Astrocyte (in vitro differentiated cells and primary cell): ENCODE measurements around the gene GABBR1. TPM values are rescaled to one million over a fixed set of nuclear protein-coding genes. Genes with fewer than 3 reads are reported as not detected.
A peak's percentile ranks its signal among the peaks of the same experiment; 100 is the strongest.

Experiments
- DNase-seq: peaks from one replicate; pipeline ENCODE4 v3.0.0-alpha.2; 2010; ENCODE audit warnings: low read depth
- FAIRE-seq: peaks from 2 replicates; lab custom pipeline; 2011; peaks lifted over from hg19 to GRCh38; lab: Jason Lieb, UNC
- H2AFZ ChIP-seq: 2 replicates; pipeline ENCODE4 v1.6.0; 2012; ENCODE audit warnings: low read depth, low read length, inconsistent platforms
- H3K27ac ChIP-seq: 2 replicates; pipeline ENCODE4 v1.5.1; 2011; ENCODE audit warnings: low read depth, low read length, inconsistent platforms
- H3K27me3 ChIP-seq: 2 replicates; pipeline ENCODE4 v1.6.0; 2011; ENCODE audit warnings: low read length, inconsistent platforms; ENCODE audit not compliant: insufficient read depth
- H3K36me3 ChIP-seq: 2 replicates; pipeline ENCODE4 v1.5.1; 2011; ENCODE audit warnings: low read length, inconsistent platforms; ENCODE audit not compliant: insufficient read depth
- H3K4me1 ChIP-seq: 2 replicates; pipeline ENCODE4 v1.5.1; 2011; ENCODE audit warnings: low read length, inconsistent platforms; ENCODE audit not compliant: insufficient read depth
- H3K4me2 ChIP-seq: 2 replicates; pipeline ENCODE4 v1.6.0; 2012; ENCODE audit warnings: low read length, inconsistent platforms
- H3K4me3 ChIP-seq: 2 replicates; pipeline ENCODE4 v1.5.1; 2011; ENCODE audit warnings: low read depth, mild to moderate bottlenecking, low read length, inconsistent platforms; ENCODE audit not compliant: insufficient read depth
- H3K79me2 ChIP-seq: 2 replicates; pipeline ENCODE4 v1.6.0; 2012; ENCODE audit warnings: mild to moderate bottlenecking, low read length, inconsistent platforms; ENCODE audit not compliant: insufficient read depth
- H3K9ac ChIP-seq: 2 replicates; pipeline ENCODE4 v1.6.0; 2012; ENCODE audit warnings: mild to moderate bottlenecking, low read length, inconsistent platforms
- H3K9me3 ChIP-seq: 2 replicates; pipeline ENCODE4 v1.5.1; 2012; ENCODE audit warnings: low read depth, mild to moderate bottlenecking, low read length, inconsistent platforms; ENCODE audit not compliant: insufficient read depth
- H4K20me1 ChIP-seq: 2 replicates; pipeline ENCODE4 v1.6.0; 2012; ENCODE audit warnings: low read length, inconsistent platforms; ENCODE audit not compliant: insufficient read depth
- H3K27ac Mint-ChIP-seq: one replicate; pipeline ENCODE4 v1.8.0; 2021; ENCODE audit warnings: mild to moderate bottlenecking, mixed read lengths; ENCODE audit not compliant: unreplicated experiment
- H3K27me3 Mint-ChIP-seq: one replicate; pipeline ENCODE4 v1.8.0; 2021; ENCODE audit warnings: low read depth, mixed read lengths; ENCODE audit not compliant: unreplicated experiment
- H3K36me3 Mint-ChIP-seq: one replicate; pipeline ENCODE4 v1.8.0; 2021; ENCODE audit warnings: low read depth, mixed read lengths; ENCODE audit not compliant: unreplicated experiment
- H3K4me1 Mint-ChIP-seq: one replicate; pipeline ENCODE4 v1.8.0; 2021; ENCODE audit warnings: low read depth, mixed read lengths; ENCODE audit not compliant: unreplicated experiment
- H3K4me3 Mint-ChIP-seq: one replicate; pipeline ENCODE4 v1.8.0; 2021; ENCODE audit warnings: mild to moderate bottlenecking, moderate library complexity, mixed read lengths; ENCODE audit not compliant: unreplicated experiment
- H3K9me3 Mint-ChIP-seq: one replicate; pipeline ENCODE4 v1.8.0; 2021; ENCODE audit warnings: mild to moderate bottlenecking, mixed read lengths; ENCODE audit not compliant: unreplicated experiment
- CTCF ChIP-seq: IDR thresholded peaks from 2 replicates; pipeline ENCODE4 v1.5.1; 2011; ENCODE audit warnings: low read depth, mild to moderate bottlenecking, inconsistent platforms, low read length, moderate library complexity; ENCODE audit not compliant: insufficient read depth
- EZH2 ChIP-seq: IDR thresholded peaks from 2 replicates; pipeline ENCODE4 v1.6.1; 2012; ENCODE audit warnings: mild to moderate bottlenecking, low read length, inconsistent platforms; ENCODE audit not compliant: insufficient read depth
- total RNA-seq: library from RNA; stranded (reverse); gene quantifications from 2 replicates; pipeline ENCODE4 v1.2.1, GENCODE V29; 2021

The GABBR1 gene
- total RNA-seq, 1 donor from 2014 or later, result 66.3 TPM

DNA sequence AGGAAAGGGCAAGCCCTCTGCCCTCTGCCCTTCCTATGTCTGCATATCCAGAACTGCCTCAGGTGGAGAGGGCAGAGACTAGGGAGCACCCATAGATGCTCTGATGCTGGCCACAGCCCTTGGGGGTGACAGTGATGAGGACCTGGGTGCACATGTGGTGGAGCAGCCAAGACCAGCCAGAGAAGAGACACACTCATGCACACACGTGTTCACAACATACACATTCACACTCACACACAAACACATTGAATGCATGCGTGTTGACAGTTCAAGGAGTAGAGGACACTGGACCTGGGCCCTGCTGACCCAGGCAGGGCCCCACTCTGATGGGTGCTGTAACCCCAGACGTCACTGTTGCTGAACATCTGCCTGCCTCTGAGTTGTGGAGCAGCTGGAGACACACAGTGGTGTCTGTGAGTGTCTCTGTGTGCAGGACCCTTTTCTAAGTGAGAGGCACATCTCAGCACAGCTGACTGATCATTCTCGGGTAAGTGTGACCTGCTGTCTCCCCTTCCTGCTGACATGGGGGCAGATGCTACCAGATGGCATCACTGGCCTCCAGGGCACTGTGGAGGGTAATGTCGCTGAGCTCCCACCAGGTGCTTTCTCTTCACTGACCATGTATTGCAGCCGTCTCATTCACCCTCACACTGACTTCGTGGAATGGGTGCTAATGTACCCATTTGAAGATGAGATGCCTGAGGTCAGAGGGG lies 115.1 kb downstream of the GABBR1 start:
- FAIRE-seq, result no peak
- Mint-ChIP-seq H3K27me3 (no peaks in the 10 kb centered on the region), H3K36me3 (peaks cover 2% of the 10 kb centered on the region)

GRCh38 chr6:29517245-29517644 lies 115.7 kb downstream of the GABBR1 start:
- Histone ChIP-seq H3K9ac (no peak overlapping the region), H3K4me3 (no peak overlapping the region), H2AFZ (no peak overlapping the region), H3K36me3 (no peaks in the 10 kb centered on the region), H3K79me2 (no peaks in the 10 kb centered on the region), H3K4me1 (no peaks in the 10 kb centered on the region), H3K9me3 (no peaks in the 10 kb centered on the region), H3K27ac (no peak overlapping the region), H3K4me2 (no peak overlapping the region), H3K27me3 (no peaks in the 10 kb centered on the region), H4K20me1 (no peaks in the 10 kb centered on the region)
- no peaks in the 10 kb centered on the region for H3K27me3 Mint-ChIP-seq
- H3K4me3 Mint-ChIP-seq, result no peak overlapping the region
- peaks cover 9% of the 10 kb centered on the region for H3K9me3 Mint-ChIP-seq
- peak overlapping the region; percentile 98 for H3K27ac Mint-ChIP-seq
- DNase-seq, result no peak
- TF ChIP-seq CTCF, result no peak
- TF ChIP-seq EZH2, result no peak
- no peak for FAIRE-seq
- H3K4me1 Mint-ChIP-seq, result peaks cover 8% of the 10 kb centered on the region
- peaks cover 2% of the 10 kb centered on the region for H3K36me3 Mint-ChIP-seq

More for the DNA sequence above, 115.1 kb downstream of the GABBR1 start:
- Mint-ChIP-seq H3K9me3 (peaks cover 12% of the 10 kb centered on the region), H3K27ac (no peak overlapping the region), H3K4me1 (peaks cover 8% of the 10 kb centered on the region), H3K4me3 (no peak overlapping the region)
- Histone ChIP-seq H4K20me1 (no peaks in the 10 kb centered on the region), H3K36me3 (no peaks in the 10 kb centered on the region), H3K27ac (no peak overlapping the region), H3K9me3 (no peaks in the 10 kb centered on the region), H3K4me2 (no peak overlapping the region), H3K4me3 (no peak overlapping the region), H3K4me1 (no peaks in the 10 kb centered on the region), H2AFZ (no peak overlapping the region), H3K9ac (no peak overlapping the region), H3K27me3 (no peaks in the 10 kb centered on the region), H3K79me2 (no peaks in the 10 kb centered on the region)
- TF ChIP-seq EZH2 (no peak), CTCF (no peak)
- no peak for DNase-seq

DNA sequence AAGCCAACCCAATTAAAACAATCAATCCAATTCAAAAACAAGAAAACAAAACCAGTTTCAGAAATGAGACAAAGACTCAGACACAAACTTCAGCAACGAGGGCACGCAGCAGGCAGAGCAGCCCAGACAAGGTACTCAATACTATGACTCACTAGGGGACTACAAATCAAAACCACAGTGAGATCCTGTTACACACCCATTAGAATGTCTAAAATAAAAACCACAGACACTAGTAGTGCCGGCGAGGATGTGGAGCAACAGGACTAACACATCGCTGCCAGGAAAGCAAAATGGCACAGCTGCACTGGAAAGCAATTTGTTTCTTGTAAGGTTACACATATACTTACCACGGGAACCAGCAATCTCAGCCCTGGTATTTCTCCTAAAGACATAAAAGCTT lies 116.9 kb downstream of the GABBR1 start:
- Histone ChIP-seq H3K9me3 (no peaks in the 10 kb centered on the region), H4K20me1 (no peaks in the 10 kb centered on the region), H3K9ac (no peak overlapping the region), H3K4me1 (no peaks in the 10 kb centered on the region), H3K79me2 (no peaks in the 10 kb centered on the region), H3K36me3 (no peaks in the 10 kb centered on the region), H3K27me3 (no peaks in the 10 kb centered on the region), H3K27ac (no peak overlapping the region), H3K4me2 (no peak overlapping the region), H3K4me3 (no peak overlapping the region), H2AFZ (no peak overlapping the region)
- DNase-seq, result peak; percentile 66
- FAIRE-seq, result no peak
- peak overlapping the region; percentile 98 for H3K27ac Mint-ChIP-seq
- no peaks in the 10 kb centered on the region for H3K27me3 Mint-ChIP-seq
- H3K36me3 Mint-ChIP-seq, result peaks cover 2% of the 10 kb centered on the region
- H3K4me3 Mint-ChIP-seq, result peak overlapping the region; percentile 23
- peaks cover 8% of the 10 kb centered on the region for H3K4me1 Mint-ChIP-seq
- TF ChIP-seq CTCF (no peak), EZH2 (no peak)
- peaks cover 9% of the 10 kb centered on the region for H3K9me3 Mint-ChIP-seq
